Dedifferentiated amniotic fluid mesenchymal stem cell (primary cell): ENCODE measurements around the gene ZNF438.

ENCODE experiments used
- DNase-seq: peaks from one replicate; pipeline ENCODE4 v3.0.0-alpha.2; 2016; ENCODE audit errors: extremely low spot score

ZNF438 gene

GRCh38 chr10:30848396-30849032 lies 183.2 kb downstream of the ZNF438 start:
- no peak for DNase-seq

DNA sequence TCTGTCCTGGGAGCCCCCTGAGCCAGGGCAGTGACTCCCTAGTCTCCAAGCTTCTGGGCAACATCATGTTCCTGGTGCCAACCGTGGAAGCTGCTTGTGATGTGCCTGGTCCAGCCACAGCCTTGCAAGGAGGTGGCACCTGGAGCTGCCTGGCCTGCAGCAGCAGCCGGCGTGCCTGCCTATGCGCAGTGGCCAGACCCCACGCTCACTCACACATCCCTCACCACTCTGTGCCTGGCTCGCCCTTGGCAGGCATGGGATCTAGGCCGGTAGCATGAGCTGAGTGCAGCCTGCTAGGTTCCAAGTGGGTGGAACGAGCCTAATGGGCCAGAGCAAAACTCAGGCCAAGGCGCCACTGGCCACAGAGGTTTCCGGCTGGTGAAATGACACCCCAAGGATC lies 184.0 kb downstream of the ZNF438 start:
- no peak for DNase-seq

DNA sequence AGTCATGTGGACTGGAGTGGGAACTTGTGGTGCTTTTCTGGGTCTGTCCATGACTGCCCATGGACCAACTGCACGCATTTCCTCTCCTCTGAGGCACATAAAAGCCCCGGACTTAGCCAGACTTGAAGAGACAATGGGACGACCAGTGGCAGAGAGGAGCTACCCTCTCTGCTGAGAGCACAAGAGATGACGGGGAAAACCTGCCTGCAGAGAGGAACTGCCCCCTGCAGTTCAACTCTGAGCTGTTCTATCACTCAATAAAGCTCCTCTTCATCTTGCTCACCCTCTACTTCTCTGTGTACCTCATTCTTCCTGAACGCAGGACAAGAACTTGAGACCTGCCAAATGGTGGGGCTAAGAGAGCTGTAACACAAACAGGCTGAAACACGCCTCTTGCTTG lies 184.5 kb downstream of the ZNF438 start:
- DNase-seq, result no peak

DNA sequence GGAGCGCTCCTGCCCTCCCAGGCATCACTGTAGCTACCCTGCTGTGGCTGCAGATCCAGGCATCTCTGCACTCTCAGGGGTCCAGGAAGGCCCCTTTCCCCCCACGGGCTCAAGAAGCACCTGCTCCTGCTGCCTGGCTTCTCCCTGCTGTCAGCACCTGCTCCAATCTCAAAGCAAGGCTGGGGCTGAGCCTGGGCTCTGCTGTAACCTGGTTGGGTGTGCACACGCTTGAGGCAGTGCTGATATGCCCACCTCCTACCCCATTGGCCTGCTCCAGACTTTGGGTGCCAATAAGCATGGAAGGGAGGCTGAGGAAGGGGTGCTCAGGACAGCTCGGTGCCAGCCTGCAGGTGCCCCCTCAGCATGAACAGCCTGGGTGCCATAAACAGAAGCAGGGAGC lies 185.0 kb downstream of the ZNF438 start:
- DNase-seq, result no peak

DNA sequence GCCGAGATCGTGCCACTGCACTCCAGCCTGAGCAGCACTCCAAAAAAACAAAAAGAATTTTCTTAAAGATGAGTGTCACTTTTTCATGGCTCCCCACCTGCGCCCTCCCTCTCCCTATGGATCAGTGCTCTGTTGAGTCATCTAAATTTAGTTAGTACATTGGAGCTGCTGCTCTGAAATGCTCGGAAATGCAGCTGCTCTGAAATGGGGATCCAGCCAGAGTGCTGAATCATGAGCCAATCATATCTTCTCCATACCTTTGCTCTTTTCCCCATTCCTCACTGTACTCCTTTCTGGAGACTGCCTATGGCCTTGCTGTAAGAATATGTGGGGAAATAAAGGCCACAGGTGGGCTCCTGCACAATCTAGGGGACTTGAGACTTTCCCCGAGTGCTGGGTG lies 188.8 kb downstream of the ZNF438 start:
- no peak for DNase-seq

GRCh38 chr10:30842185-30842584 lies 189.5 kb downstream of the ZNF438 start:
- no peak for DNase-seq

DNA sequence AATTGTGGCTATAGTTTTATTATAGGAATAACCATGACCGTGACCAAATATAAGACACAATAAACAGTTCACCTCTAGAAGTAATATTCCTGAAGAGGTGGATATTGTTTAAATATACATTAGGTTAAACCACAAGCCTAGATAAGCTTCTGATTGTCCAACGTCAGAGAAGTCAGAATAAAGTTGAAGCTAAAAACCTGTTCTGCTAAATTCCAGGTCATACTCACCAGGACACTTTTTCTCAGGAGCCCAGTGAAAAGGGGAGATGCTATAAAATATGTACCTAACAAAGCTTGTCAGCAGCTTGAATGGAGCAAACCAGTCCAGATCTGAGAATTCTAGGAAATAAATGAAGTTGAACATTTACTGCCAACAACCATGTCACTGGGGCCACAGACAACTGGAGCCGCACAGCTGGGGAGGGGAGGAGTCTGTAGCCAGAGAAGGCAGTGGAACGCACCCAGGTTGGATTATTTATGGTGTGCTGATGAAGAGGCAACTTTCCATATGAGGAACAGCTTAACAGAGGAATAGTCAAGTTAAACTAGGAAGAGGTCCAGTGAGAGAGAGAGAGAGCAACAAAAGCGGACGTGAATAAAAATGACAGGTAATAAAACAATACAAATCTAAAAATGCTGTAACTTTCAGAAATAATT lies 191.1 kb downstream of the ZNF438 start:
- DNase-seq, result no peak

DNA sequence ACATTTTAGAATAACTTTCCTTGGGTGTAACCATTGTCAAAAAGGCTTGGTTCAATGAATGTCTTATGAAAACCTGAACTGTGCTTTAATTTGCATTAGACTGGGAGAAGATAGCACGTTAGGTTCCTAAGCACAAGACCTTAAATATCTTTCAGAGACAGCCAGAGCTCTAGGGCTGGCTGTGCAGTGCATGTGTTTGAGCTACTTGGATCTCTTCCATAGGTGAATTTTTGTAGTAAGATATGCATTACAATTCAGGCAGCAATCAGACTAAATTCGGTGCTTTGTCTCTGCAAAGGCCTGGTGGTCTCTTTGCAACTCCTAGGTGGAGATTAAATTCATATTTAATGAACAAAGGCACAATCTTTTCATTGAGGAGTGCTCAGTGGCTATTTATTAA lies 192.0 kb downstream of the ZNF438 start:
- no peak for DNase-seq

GRCh38 chr10:30836406-30836805 lies 195.3 kb downstream of the ZNF438 start:
- no peak for DNase-seq

DNA sequence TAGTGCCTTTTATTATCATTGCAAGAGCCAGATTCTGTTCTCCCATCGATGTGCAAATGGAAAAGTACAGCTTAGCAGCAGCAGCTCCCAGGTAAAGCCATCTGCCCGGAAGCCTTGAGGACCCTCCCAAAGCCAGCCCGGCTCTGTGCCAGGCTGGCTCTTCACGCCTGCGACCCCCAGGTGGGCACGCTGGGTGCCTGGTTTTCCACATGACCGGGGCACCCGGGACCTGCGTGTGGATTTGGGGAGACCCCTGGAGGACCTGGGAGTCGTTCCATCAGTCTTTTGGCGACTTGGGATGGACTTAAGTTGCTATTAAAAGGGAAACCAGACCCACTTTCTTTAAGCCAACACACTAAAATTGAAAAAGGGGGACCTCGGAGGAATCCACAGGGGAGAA lies 196.5 kb downstream of the ZNF438 start:
- no peak for DNase-seq

GRCh38 chr10:30834651-30835050 lies 197.0 kb downstream of the ZNF438 start:
- no peak for DNase-seq

GRCh38 chr10:30834153-30834552 lies 197.5 kb downstream of the ZNF438 start:
- DNase-seq, result no peak

- DNase-seq, result no peak
Observed at GRCh38 chr10:30833628-30833970, 198.1 kb downstream of the ZNF438 start.

DNA sequence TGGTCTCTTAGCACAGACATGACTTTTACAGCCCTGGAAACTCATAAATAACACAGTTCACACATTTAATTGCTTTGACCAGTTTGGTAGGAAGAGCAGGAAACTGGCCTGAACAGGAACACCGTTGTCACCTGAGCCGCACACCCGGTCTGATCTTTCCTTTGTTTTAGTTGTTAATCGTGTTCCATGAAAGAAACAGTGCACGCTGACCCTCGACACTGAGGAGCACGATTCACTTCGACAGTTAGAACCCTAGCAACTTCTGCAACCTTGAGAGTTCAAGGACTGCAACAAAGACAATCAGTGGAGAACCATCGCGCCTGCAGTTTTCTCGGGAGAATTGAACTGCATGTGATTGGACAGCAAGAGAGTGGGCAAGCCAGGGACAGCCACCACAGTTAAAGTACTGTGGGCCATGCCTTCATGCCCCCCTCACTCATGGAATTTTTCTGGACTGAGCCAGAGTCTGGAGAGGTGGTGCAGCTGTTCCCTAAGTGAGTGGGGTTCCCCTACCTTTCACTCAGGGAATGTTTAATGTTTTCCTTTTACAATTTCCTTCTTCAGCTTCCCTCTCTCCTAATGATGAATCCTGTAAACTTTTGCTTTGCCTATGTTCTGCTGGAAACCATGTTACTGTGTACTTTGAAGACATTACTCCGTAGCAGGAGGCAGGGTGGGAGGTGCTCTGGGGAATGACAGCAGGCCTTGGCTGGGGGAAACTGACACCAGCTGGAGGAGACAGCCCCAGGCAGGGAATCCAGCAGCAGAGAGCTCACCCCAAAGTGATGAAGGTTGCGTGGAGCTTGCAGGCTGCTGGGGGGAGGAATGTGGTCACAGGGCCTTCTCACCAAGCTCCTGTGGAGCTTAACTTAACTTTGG lies 198.7 kb downstream of the ZNF438 start:
- no peak for DNase-seq

- no peak for DNase-seq
Observed at GRCh38 chr10:30832001-30832748, 199.5 kb downstream of the ZNF438 start.

DNA sequence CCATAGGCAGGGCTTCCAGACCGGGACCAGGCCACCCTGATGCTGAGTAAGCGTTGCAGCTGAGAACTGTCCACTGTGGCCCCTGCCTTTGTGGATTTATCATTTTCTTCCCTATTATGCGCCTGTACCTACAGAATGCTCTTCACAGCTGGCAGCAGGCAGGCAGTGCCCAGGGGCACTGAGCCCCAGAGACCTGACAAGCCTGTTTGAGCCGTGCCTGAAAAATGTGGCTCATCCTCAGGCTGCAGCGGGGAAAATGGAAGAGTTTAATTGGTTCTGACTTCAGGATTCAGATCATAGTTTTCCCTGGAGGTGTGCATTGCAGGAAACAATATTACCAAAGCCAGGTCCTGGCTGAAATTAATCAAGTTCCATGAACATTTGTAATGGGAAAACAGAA lies 200.2 kb downstream of the ZNF438 start:
- no peak for DNase-seq

- no peak for DNase-seq
Observed at GRCh38 chr10:30830315-30831230, 201.1 kb downstream of the ZNF438 start.

- DNase-seq, result no peak
Observed at GRCh38 chr10:30829901-30830300, 201.8 kb downstream of the ZNF438 start.

- DNase-seq, result no peak
Observed at GRCh38 chr10:30828680-30829079, 203.0 kb downstream of the ZNF438 start.

DNA sequence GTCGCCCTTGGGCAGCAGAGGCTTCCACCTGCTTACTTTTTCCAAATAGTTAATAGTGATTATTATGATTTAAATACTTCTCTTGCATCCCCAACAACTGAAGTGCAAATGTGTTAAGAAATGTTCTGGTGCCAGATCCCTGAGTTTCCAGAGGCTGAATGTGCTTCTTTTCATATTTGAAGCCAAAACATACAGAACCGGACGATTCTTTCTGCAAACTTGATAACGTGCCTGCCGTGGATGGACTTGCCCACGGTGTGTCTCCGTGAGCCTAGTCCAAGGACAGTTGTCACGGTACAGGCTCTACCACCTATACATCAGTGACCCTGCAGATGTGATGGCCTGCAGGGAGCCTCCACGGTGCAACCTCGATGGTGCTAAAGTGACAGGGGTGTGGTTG lies 203.5 kb downstream of the ZNF438 start:
- no peak for DNase-seq

DNA sequence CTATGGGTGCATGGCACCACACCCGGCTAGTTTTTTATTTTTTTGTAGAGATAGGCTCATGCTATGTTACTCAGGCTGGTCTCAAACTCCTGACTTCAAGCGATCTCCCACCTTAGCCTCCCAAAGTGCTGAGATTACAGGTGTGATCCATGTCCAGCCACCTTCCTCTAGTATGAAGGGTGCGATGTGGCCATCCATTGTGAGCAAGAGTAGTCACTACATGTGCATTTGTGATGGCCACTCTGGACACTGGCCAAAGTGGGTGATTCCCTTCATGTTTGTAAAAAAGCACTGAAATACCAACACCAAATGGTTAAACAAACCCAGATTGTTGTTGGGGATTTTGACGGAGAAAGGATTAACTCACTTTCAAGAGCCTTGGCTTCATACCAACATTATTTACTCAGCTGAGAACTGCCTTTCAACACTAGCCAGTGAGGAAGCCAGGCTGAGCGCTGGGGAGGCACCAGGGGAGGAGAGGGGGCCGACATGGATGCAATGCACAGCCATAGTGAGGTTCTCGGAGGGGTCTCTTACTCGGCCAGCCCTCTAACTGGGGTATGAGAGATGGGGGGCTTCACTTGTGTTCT lies 204.0 kb downstream of the ZNF438 start:
- DNase-seq, result no peak
